GM19324 (cell line): ENCODE results near the gene TMEM178B.

Experiments
- ATAC-seq: cut with Tn5 transposase; IDR thresholded peaks from one replicate; pipeline ENCODE4 v1.9.1; 2021; ENCODE audit warnings: mild to moderate bottlenecking, moderate library complexity; ENCODE audit not compliant: unreplicated experiment, low FRiP score

Gene TMEM178B

GRCh38 chr7:141409801-141410329 lies 336.0 kb downstream of the TMEM178B start:
- no peak for ATAC-seq

GRCh38 chr7:141410353-141411000 lies 336.6 kb downstream of the TMEM178B start:
- no peak for ATAC-seq

GRCh38 chr7:141411133-141411532 lies 337.3 kb downstream of the TMEM178B start:
- ATAC-seq, result no peak

- ATAC-seq, result no peak
Observed at GRCh38 chr7:141415999-141416398, 342.1 kb downstream of the TMEM178B start.

GRCh38 chr7:141416650-141417270 lies 342.9 kb downstream of the TMEM178B start:
- ATAC-seq, result no peak

GRCh38 chr7:141417506-141417905 lies 343.6 kb downstream of the TMEM178B start:
- ATAC-seq, result no peak

- no peak for ATAC-seq
Observed at GRCh38 chr7:141418066-141418465, 344.2 kb downstream of the TMEM178B start.

GRCh38 chr7:141421306-141421705 lies 347.4 kb downstream of the TMEM178B start:
- no peak for ATAC-seq

- ATAC-seq, result no peak
Observed at GRCh38 chr7:141427134-141427533, 353.3 kb downstream of the TMEM178B start.

- ATAC-seq, result no peak
Observed at GRCh38 chr7:141430455-141431139, 356.7 kb downstream of the TMEM178B start.

GRCh38 chr7:141431140-141431479 lies 357.2 kb downstream of the TMEM178B start:
- no peak for ATAC-seq

GRCh38 chr7:141431711-141432110 lies 357.8 kb downstream of the TMEM178B start:
- ATAC-seq, result no peak

GRCh38 chr7:141433698-141434097 lies 359.8 kb downstream of the TMEM178B start:
- ATAC-seq, result no peak

- no peak for ATAC-seq
Observed at GRCh38 chr7:141436139-141436538, 362.3 kb downstream of the TMEM178B start.

- no peak for ATAC-seq
Observed at GRCh38 chr7:141436575-141437075, 362.8 kb downstream of the TMEM178B start.

GRCh38 chr7:141439164-141439563 lies 365.3 kb downstream of the TMEM178B start:
- no peak for ATAC-seq

- no peak for ATAC-seq
Observed at GRCh38 chr7:141439776-141440175, 365.9 kb downstream of the TMEM178B start.

- no peak for ATAC-seq
Observed at GRCh38 chr7:141441837-141442627, 368.2 kb downstream of the TMEM178B start.

GRCh38 chr7:141442781-141443180 lies 368.9 kb downstream of the TMEM178B start:
- no peak for ATAC-seq

- no peak for ATAC-seq
Observed at GRCh38 chr7:141444961-141445360, 371.1 kb downstream of the TMEM178B start.

GRCh38 chr7:141451232-141451631 lies 377.4 kb downstream of the TMEM178B start:
- ATAC-seq, result no peak
